HepG2 (cell line): ENCODE results near the gene FAM3C.

Experiments
- CTCF ChIP-seq: sonication (generic); formaldehyde crosslinking; IDR thresholded peaks from 2 replicates; pipeline ENCODE4 v1.5.0; 2020; ENCODE audit warnings: mild to moderate bottlenecking, missing genetic modification reagents, moderate library complexity
- NFE2L1 ChIP-seq: sonication (generic); formaldehyde crosslinking; IDR thresholded peaks from 2 replicates; pipeline ENCODE4 v1.4.0; 2020; ENCODE audit warnings: missing genetic modification reagents, mild to moderate bottlenecking, borderline replicate concordance
- POLR2A ChIP-seq, 2 experiments: IDR thresholded peaks; 2 replicates each; pipeline ENCODE4 v1.6.1; 2011; ENCODE audit warnings: low read depth in 2 of 2, low read length in 2 of 2, mild to moderate bottlenecking in 1 of 2, moderate library complexity in 1 of 2; ENCODE audit not compliant: insufficient read depth in 1 of 2
- RAD21 ChIP-seq: fragments of 450-650 bp; formaldehyde crosslinking; IDR thresholded peaks from 2 replicates; pipeline ENCODE4 v1.5.0; 2020; ENCODE audit warnings: mild to moderate bottlenecking
- USF2 ChIP-seq, 2 experiments: sonication (generic) in 1 of 2; formaldehyde crosslinking in 1 of 2; IDR thresholded peaks; 2 replicates each; pipeline versions ENCODE4 v1.5.1 to v1.6.1; 2011 to 2020; ENCODE audit warnings: borderline replicate concordance in 1 of 2, low read depth in 1 of 2, low read length in 1 of 2, mild to moderate bottlenecking in 1 of 2, missing genetic modification reagents in 1 of 2, moderate library complexity in 1 of 2
- ZNF263 ChIP-seq: sonication (generic); formaldehyde crosslinking; IDR thresholded peaks from 2 replicates; pipeline ENCODE4 v1.4.0; 2020; ENCODE audit warnings: missing genetic modification reagents

DNA sequence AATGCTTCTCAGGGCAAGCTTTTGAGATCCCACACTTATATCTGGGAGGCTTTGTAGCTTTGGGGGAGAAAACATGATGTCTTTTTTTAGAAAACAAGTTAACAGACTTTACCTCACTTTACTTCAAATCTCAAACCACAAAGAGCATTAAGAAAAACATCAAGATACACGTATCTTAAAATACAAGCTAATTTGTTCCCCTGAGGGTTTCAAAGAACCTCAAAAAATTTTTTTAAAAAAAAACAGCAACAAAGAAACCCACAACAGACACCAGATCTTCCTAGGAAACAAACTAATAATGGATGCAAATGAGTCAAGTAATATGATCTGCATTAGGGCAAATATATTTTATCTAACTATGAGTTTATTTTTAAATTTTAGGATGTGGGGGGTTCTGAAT, 24.7 kb downstream of the FAM3C start:
- TF ChIP-seq USF2 (IDR thresholded peaks at IDR 0.05; ENCODE audit: low read depth, low read length) (no peak), USF2 (CRISPR knock-in tag; IDR thresholded peaks at IDR 0.05; ENCODE audit: borderline replicate concordance) (no peak), NFE2L1 (CRISPR knock-in tag) (no peak), ZNF263 (CRISPR knock-in tag) (no peak), POLR2A (IDR thresholded peaks at IDR 0.05; ENCODE audit: insufficient read depth in 1 of 2, low read depth in 2 of 2, low read length in 2 of 2) (no peak), RAD21 (CRISPR knock-in tag) (no peak), CTCF (CRISPR knock-in tag) (no peak)
